Colonic mucosa (tissue), 4 donors: ENCODE data around the gene APOBEC3H. TPM values are rescaled to one million over a fixed set of nuclear protein-coding genes. Genes with fewer than 3 reads are reported as not detected.

Source experiments
- DNase-seq: peaks from one replicate; pipeline ENCODE4 v3.0.0-alpha.2; 2020
- H3K27ac ChIP-seq: fragments of 200-600 bp; one replicate; pipeline ENCODE4 v1.8.0; 2021
- H3K27me3 ChIP-seq: fragments of 200-600 bp; one replicate; pipeline ENCODE4 v1.8.0; 2021
- H3K36me3 ChIP-seq: fragments of 200-600 bp; one replicate; pipeline ENCODE4 v1.8.0; 2021
- H3K4me1 ChIP-seq: fragments of 200-600 bp; one replicate; pipeline ENCODE4 v1.8.0; 2021; ENCODE audit warnings: mild to moderate bottlenecking
- H3K4me3 ChIP-seq: fragments of 200-600 bp; one replicate; pipeline ENCODE4 v1.8.0; 2021
- H3K9ac ChIP-seq, 2 donors: one replicate each; pipeline ENCODE4 v1.7.0; 2013; ENCODE audit warnings: control low read depth in 2 of 2, low read depth in 2 of 2, low read length in 2 of 2
- H3K9me3 ChIP-seq: fragments of 200-600 bp; one replicate; pipeline ENCODE4 v1.8.0; 2021
- CTCF ChIP-seq: fragments of 200-600 bp; IDR thresholded peaks from one replicate; pipeline ENCODE4 v1.8.0; 2022; ENCODE audit warnings: antibody characterized with exemption, mild to moderate bottlenecking
- intact Hi-C: fragments of 100-400 bp; cut with DNase I; formaldehyde crosslinking; loops from one replicate; pipeline ENCODE4 v1.14.1; 2022
- total RNA-seq, 2 donors: library from RNA; stranded (reverse); fragmentation: NEBNext Ultra II Directional in 1 of 2; extraction: Animal tissue kit (Norgen Biotek cat#: 25700) in 1 of 2; gene quantifications; one replicate each; pipeline ENCODE4 v1.2.1, GENCODE V29; 2021
- donor health status: healthy.
- donor health status: DM: no; HTN: no; CAD: no.
- donor health status: DM: no; HTN: no; CAD: no.

APOBEC3H gene
- total RNA-seq, 2 donors from 2014 or later: 0.45 TPM; not detected in 1

GRCh38 chr22:39094717-39095389 lies 2.2 kb upstream of the APOBEC3H start:
- no peak for TF ChIP-seq CTCF
- no peaks in the 10 kb centered on the region for H3K9me3 ChIP-seq
- no peak overlapping the region for H3K9ac ChIP-seq
- intact Hi-C loops: no loop called here
- no peaks in the 10 kb centered on the region for H3K4me1 ChIP-seq
- no peak for DNase-seq
- no peaks in the 10 kb centered on the region for H3K36me3 ChIP-seq
- H3K27me3 ChIP-seq: no peaks in the 10 kb centered on the region
- no peak overlapping the region for H3K4me3 ChIP-seq
- H3K27ac ChIP-seq: no peak overlapping the region

GRCh38 chr22:39095971-39096370 lies 1.1 kb upstream of the APOBEC3H start:
- Histone ChIP-seq H3K4me3 (no peak overlapping the region), H3K36me3 (no peaks in the 10 kb centered on the region), H3K9ac (no peak overlapping the region), H3K9me3 (no peaks in the 10 kb centered on the region), H3K27me3 (no peaks in the 10 kb centered on the region), H3K4me1 (no peaks in the 10 kb centered on the region), H3K27ac (no peak overlapping the region)
- TF ChIP-seq CTCF: no peak
- DNase-seq: no peak
- intact Hi-C loops: no loop called here

- Histone ChIP-seq H3K27ac (no peak overlapping the region), H3K9me3 (no peaks in the 10 kb centered on the region), H3K9ac (peak overlapping the region in 1 of 2 donors; percentile 18), H3K4me3 (no peak overlapping the region), H3K4me1 (no peaks in the 10 kb centered on the region), H3K27me3 (no peaks in the 10 kb centered on the region), H3K36me3 (no peaks in the 10 kb centered on the region)
- no peak for TF ChIP-seq CTCF
- no peak for DNase-seq
- intact Hi-C loops: no loop called here
These were observed 982 bp downstream of the APOBEC3H start for GRCh38 chr22:39098026-39098425.

GRCh38 chr22:39098576-39098975 lies 1.5 kb downstream of the APOBEC3H start:
- DNase-seq: no peak
- intact Hi-C loops: no loop called here
- Histone ChIP-seq H3K9me3 (no peaks in the 10 kb centered on the region), H3K27ac (no peak overlapping the region), H3K36me3 (no peaks in the 10 kb centered on the region), H3K4me3 (no peak overlapping the region), H3K9ac (no peak overlapping the region), H3K4me1 (no peaks in the 10 kb centered on the region), H3K27me3 (no peaks in the 10 kb centered on the region)
- no peak for TF ChIP-seq CTCF

GRCh38 chr22:39101226-39101625 lies 4.2 kb downstream of the APOBEC3H start:
- intact Hi-C loops: no loop called here
- no peak for DNase-seq
- Histone ChIP-seq H3K9ac (no peak overlapping the region), H3K27me3 (no peaks in the 10 kb centered on the region), H3K36me3 (no peaks in the 10 kb centered on the region), H3K27ac (no peak overlapping the region), H3K4me3 (no peak overlapping the region), H3K9me3 (no peaks in the 10 kb centered on the region), H3K4me1 (no peaks in the 10 kb centered on the region)
- no peak for TF ChIP-seq CTCF
